Right lobe of liver (tissue), 4 donors: ENCODE measurements around the gene CORO6.

Source experiments
- CTCF ChIP-seq, 4 donors: fragments of 200-600 bp in 3 of 4; fragments of 450-650 bp in 1 of 4; IDR thresholded peaks; one replicate each; pipeline versions ENCODE4 v1.5.1 to v1.8.0; 2016 to 2022; ENCODE audit warnings: antibody characterized with exemption in 4 of 4, mild to moderate bottlenecking in 2 of 4
- POLR2A ChIP-seq: fragments of 450-650 bp; IDR thresholded peaks from one replicate; pipeline ENCODE4 v1.6.1; 2017; ENCODE audit warnings: antibody characterized with exemption, mild to moderate bottlenecking
- donor health status: DM: no; HTN: no; CAD: no.
- donor health status: DM: no; HTN: no; CAD: no.
- donor health status: DM: no; HTN: yes; CAD: no.

GRCh38 chr17:29671661-29672060 is 48.9 kb upstream of the CORO6 start:
- TF ChIP-seq CTCF (IDR thresholded peaks at IDR 0.05) (no peak), POLR2A (no peak)
